PC-3 (cell line): Measurements from ENCODE around the gene NCDN. TPM values are rescaled to one million over a fixed set of nuclear protein-coding genes. Genes with fewer than 3 reads are reported as not detected.

Source experiments
- ATAC-seq: fragments of 200-7000 bp; cut with Tn5 transposase; 2 replicates; pipeline ENCODE4 v1.9.1; 2020; ENCODE audit warnings: mild to moderate bottlenecking, moderate library complexity
- BruUV-seq: library from RNA; stranded (reverse); fragments of 400-500 nt; replicated peaks from 2 replicates; lab custom pipeline; 2021; lab: Mats Ljungman, UMichigan
- CTCF ChIA-PET: fragments of 300-600 bp; sonication (Branson Sonifier 250); formaldehyde crosslinking; loops from one replicate; lab custom pipeline; 2022; ENCODE audit warnings: antibody characterized with exemption; lab: Charles Lee
- POLR2A ChIA-PET: fragments of 300-600 bp; sonication (Branson Sonifier 250); formaldehyde crosslinking; loops from one replicate; lab custom pipeline; 2022; ENCODE audit warnings: antibody characterized with exemption; ENCODE audit not compliant: unreplicated experiment; lab: Charles Lee
- DNase-seq: peaks from one replicate; pipeline ENCODE4 v3.0.0-alpha.2; 2015
- H2AFZ ChIP-seq: fragments of 300-600 bp; sonication (generic); 2 replicates; pipeline ENCODE4 v1.6.0; 2016; ENCODE audit warnings: antibody characterized with exemption, low read length
- H3F3A ChIP-seq: fragments of 300-600 bp; sonication (generic); one replicate; pipeline ENCODE4 v1.6.0; 2017; ENCODE audit warnings: antibody characterized with exemption, low read length, control low read depth, mild to moderate bottlenecking; ENCODE audit not compliant: unreplicated experiment
- H3K27ac ChIP-seq: fragments of 300-600 bp; sonication (generic); 2 replicates; pipeline ENCODE4 v1.5.1; 2016; ENCODE audit warnings: mild to moderate bottlenecking, low read length
- H3K27me3 ChIP-seq: fragments of 300-600 bp; sonication (generic); 2 replicates; pipeline ENCODE4 v1.6.1; 2016; ENCODE audit warnings: low read length, mixed read lengths
- H3K36me3 ChIP-seq: fragments of 300-600 bp; sonication (generic); 2 replicates; pipeline ENCODE4 v1.6.1; 2016; ENCODE audit warnings: low read depth, mixed run types, low read length, mixed read lengths
- H3K4me1 ChIP-seq: fragments of 300-600 bp; sonication (generic); 2 replicates; pipeline ENCODE4 v1.5.1; 2016; ENCODE audit warnings: low read length; ENCODE audit not compliant: insufficient read depth
- H3K4me2 ChIP-seq: fragments of 300-600 bp; sonication (generic); 2 replicates; pipeline ENCODE4 v1.6.0; 2016; ENCODE audit warnings: low read length
- H3K4me3 ChIP-seq: fragments of 300-600 bp; sonication (generic); 2 replicates; pipeline ENCODE4 v1.5.1; 2016; ENCODE audit warnings: mild to moderate bottlenecking, low read length, mixed read lengths
- H3K79me2 ChIP-seq: fragments of 300-600 bp; sonication (generic); 2 replicates; pipeline ENCODE4 v1.6.1; 2017; ENCODE audit warnings: low read length, mixed read lengths
- H3K9ac ChIP-seq: fragments of 300-600 bp; sonication (generic); 2 replicates; pipeline ENCODE4 v1.6.0; 2016; ENCODE audit warnings: mild to moderate bottlenecking, low read length
- H3K9me2 ChIP-seq: fragments of 300-600 bp; sonication (generic); replicated peaks from 2 replicates; pipeline ENCODE4 v1.6.1; 2016; ENCODE audit warnings: mixed run types, low read length, mixed read lengths
- H3K9me3 ChIP-seq: fragments of 300-600 bp; sonication (generic); 2 replicates; pipeline ENCODE4 v1.6.1; 2016; ENCODE audit warnings: low read length, mixed read lengths
- H4K20me1 ChIP-seq: fragments of 300-600 bp; sonication (generic); 2 replicates; pipeline ENCODE4 v1.6.1; 2016; ENCODE audit warnings: low read length, mixed read lengths
- EZH2 ChIP-seq: fragments of 300-600 bp; sonication (generic); IDR thresholded peaks from one replicate; pipeline ENCODE4 v1.6.1; 2017; ENCODE audit warnings: antibody characterized with exemption, mild to moderate bottlenecking, low read length; ENCODE audit not compliant: unreplicated experiment
- EZH2phosphoT487 ChIP-seq: fragments of 300-600 bp; sonication (generic); IDR thresholded peaks from 2 replicates; pipeline ENCODE4 v1.6.1; 2018; ENCODE audit warnings: mild to moderate bottlenecking, antibody characterized with exemption, low read length, borderline replicate concordance
- intact Hi-C: fragments of 100-400 bp; cut with micrococcal nuclease; formaldehyde crosslinking; loops from 2 replicates; pipeline ENCODE4 v1.9.0; 2023
- total RNA-seq: library from RNA; depleted of rRNA; stranded (reverse); fragments of >200 nt; gene quantifications from 2 replicates; pipeline ENCODE4 v1.2.3, GENCODE V29; 2014
- TF ChIP-seq, protein P1 (sequence below): fragments of 300-600 bp; sonication (generic); conservative IDR thresholded peaks from 2 replicates; pipeline ENCODE4 v1.5.1; 2017; ENCODE audit warnings: antibody characterized with exemption, low read depth, mild to moderate bottlenecking, low read length

Gene NCDN
- total RNA-seq, 1 experiment from 2014 or later = 25.2 TPM

DNA sequence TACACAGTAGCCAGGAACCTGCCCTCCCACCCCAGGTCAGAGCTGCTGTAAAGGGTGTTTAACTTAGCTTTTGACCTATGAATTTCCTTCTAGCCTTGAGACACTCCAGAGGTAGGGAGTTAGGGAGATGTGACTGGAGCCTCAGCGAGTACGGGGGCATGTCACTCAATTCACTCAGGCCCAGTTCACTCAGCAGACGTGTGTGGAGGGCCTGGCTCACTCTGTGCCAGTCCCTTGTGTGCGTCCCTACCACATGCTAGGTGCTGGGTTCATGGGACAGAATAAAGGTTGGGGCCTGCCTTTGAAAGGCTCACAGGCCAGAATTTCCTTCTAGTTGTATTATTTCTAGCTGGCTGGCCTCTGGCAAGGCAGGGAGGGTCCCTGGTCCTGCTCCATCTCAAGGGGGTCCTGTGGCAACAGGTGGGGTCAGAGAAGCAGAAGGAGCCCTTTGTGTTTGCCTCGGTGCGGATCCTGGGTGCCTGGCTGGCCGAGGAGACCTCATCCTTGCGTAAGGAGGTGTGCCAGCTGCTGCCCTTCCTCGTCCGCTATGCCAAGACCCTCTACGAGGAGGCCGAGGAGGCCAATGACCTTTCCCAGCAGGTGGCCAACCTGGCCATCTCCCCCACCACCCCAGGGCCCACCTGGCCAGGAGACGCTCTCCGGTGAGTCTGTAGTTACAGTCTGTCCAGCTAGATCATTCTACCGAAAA lies 4.5 kb downstream of the NCDN start:
- ChIA-PET CTCF (no interaction called here), POLR2A (interaction anchor here (0.6 kb wide), 1 partner anchor 95 kb away, joined by 13 read pairs; no protein-coding TSS in a partner anchor)
- no TSS peak for BruUV-seq
- DNase-seq (no peak), ATAC-seq (no peak)
- no peak for TF ChIP-seq EZH2
- TF ChIP-seq EZH2phosphoT487 = no peak
- TF ChIP-seq, protein P1, sequence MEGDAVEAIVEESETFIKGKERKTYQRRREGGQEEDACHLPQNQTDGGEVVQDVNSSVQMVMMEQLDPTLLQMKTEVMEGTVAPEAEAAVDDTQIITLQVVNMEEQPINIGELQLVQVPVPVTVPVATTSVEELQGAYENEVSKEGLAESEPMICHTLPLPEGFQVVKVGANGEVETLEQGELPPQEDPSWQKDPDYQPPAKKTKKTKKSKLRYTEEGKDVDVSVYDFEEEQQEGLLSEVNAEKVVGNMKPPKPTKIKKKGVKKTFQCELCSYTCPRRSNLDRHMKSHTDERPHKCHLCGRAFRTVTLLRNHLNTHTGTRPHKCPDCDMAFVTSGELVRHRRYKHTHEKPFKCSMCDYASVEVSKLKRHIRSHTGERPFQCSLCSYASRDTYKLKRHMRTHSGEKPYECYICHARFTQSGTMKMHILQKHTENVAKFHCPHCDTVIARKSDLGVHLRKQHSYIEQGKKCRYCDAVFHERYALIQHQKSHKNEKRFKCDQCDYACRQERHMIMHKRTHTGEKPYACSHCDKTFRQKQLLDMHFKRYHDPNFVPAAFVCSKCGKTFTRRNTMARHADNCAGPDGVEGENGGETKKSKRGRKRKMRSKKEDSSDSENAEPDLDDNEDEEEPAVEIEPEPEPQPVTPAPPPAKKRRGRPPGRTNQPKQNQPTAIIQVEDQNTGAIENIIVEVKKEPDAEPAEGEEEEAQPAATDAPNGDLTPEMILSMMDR = no peak
- Histone ChIP-seq H3K27ac (no peak overlapping the region), H3F3A (no peaks in the 10 kb centered on the region), H3K4me3 (no peak overlapping the region), H3K9me3 (no peaks in the 10 kb centered on the region), H3K27me3 (no peaks in the 10 kb centered on the region), H3K9ac (no peak overlapping the region), H4K20me1 (no peaks in the 10 kb centered on the region), H2AFZ (no peak overlapping the region), H3K4me2 (no peak overlapping the region), H3K9me2 (no peaks in the 10 kb centered on the region), H3K4me1 (peaks cover 7% of the 10 kb centered on the region; the same call in 1 of the 2 replicates), H3K79me2 (peaks cover 19% of the 10 kb centered on the region), H3K36me3 (peaks cover 5% of the 10 kb centered on the region; the same call in 1 of the 2 replicates)
- intact Hi-C loops = no loop called here

DNA sequence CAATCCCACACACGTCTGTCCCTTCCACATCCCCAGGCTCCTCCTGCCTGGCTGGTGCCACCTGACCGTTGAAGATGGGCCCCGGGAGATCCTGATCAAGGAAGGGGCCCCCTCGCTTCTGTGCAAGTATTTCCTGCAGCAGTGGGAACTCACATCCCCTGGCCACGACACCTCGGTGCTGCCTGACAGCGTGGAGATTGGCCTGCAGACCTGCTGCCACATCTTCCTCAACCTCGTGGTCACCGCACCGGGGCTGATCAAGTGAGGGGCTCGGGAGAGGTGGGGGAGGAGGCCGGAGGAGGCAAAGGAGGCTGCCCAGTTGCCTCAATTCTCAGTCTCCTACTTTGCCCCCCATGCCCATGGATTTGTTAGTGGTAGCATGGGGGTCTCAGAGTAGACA lies 5.6 kb downstream of the NCDN start:
- Histone ChIP-seq H4K20me1 (no peaks in the 10 kb centered on the region), H2AFZ (no peak overlapping the region), H3K27me3 (no peaks in the 10 kb centered on the region), H3F3A (no peaks in the 10 kb centered on the region), H3K9ac (no peak overlapping the region), H3K4me3 (no peak overlapping the region), H3K27ac (no peak overlapping the region), H3K9me2 (no peaks in the 10 kb centered on the region), H3K4me1 (peaks cover 7% of the 10 kb centered on the region; the same call in 1 of the 2 replicates), H3K36me3 (peaks cover 5% of the 10 kb centered on the region; the same call in 1 of the 2 replicates), H3K79me2 (peaks cover 14% of the 10 kb centered on the region), H3K9me3 (no peaks in the 10 kb centered on the region), H3K4me2 (no peak overlapping the region)
- POLR2A ChIA-PET = no interaction called here
- no peak for ATAC-seq
- TF ChIP-seq EZH2 = no peak
- TF ChIP-seq, protein P1 = no peak
- no peak for TF ChIP-seq EZH2phosphoT487
- CTCF ChIA-PET = interaction anchor here (0.5 kb wide), 1 partner anchor 199 kb away, joined by 3 read pairs; no protein-coding TSS in a partner anchor
- no peak for DNase-seq
- intact Hi-C loops = no loop called here
- no TSS peak for BruUV-seq
